ENCODE results near the gene S100A11. TPM values are rescaled to one million over a fixed set of nuclear protein-coding genes. Genes with fewer than 3 reads are reported as not detected.

S100A11 gene
- total RNA-seq, 1 experiment from 2014 or later = 126 TPM

- H3K27me3 Mint-ChIP-seq (ENCODE audit: low read depth) = no peaks in the 10 kb centered on the region
- peaks cover 27% of the 10 kb centered on the region for H3K4me1 Mint-ChIP-seq
- peak overlapping the region; percentile 66 for H3K27ac Mint-ChIP-seq
- H3K4me3 Mint-ChIP-seq = no peak overlapping the region
- no peaks in the 10 kb centered on the region for H3K36me3 Mint-ChIP-seq
- no peak for TF ChIP-seq IRF1 (CRISPR knock-in tag; IDR thresholded peaks at IDR 0.05)
- no peak for TF ChIP-seq ZNF138 (CRISPR knock-in tag; conservative IDR thresholded peaks at IDR 0.05)
- TF ChIP-seq ZBTB21 (CRISPR knock-in tag; IDR thresholded peaks at IDR 0.05; ENCODE audit: borderline replicate concordance) = no peak
- no peak for TF ChIP-seq CREB1 (CRISPR knock-in tag; IDR thresholded peaks at IDR 0.05)
- TF ChIP-seq FOXJ3 (CRISPR knock-in tag; IDR thresholded peaks at IDR 0.05; ENCODE audit: borderline replicate concordance) = no peak
- no peak for TF ChIP-seq NFATC4 (CRISPR knock-in tag; IDR thresholded peaks at IDR 0.05)
- TF ChIP-seq NR3C1 (CRISPR knock-in tag; conservative IDR thresholded peaks at IDR 0.05; ENCODE audit: low read depth) = no peak
- no peak for TF ChIP-seq FOXK1 (CRISPR knock-in tag; IDR thresholded peaks at IDR 0.05)
- no peak for TF ChIP-seq TEAD1 (CRISPR knock-in tag; IDR thresholded peaks at IDR 0.05)
- no peak for TF ChIP-seq ZNF671 (CRISPR knock-in tag; IDR thresholded peaks at IDR 0.05)
- no peak for TF ChIP-seq IRF2 (CRISPR knock-in tag; IDR thresholded peaks at IDR 0.05; ENCODE audit: borderline replicate concordance, low read depth)
- no peak for TF ChIP-seq EMX1 (CRISPR knock-in tag; IDR thresholded peaks at IDR 0.05)
- TF ChIP-seq ATF2 (CRISPR knock-in tag; IDR thresholded peaks at IDR 0.05; ENCODE audit: borderline replicate concordance, low read depth) = no peak
- no peak for TF ChIP-seq GRHL2 (CRISPR knock-in tag; IDR thresholded peaks at IDR 0.05; ENCODE audit: insufficient replicate concordance, severe bottlenecking)
- TF ChIP-seq ETV6 (CRISPR knock-in tag; IDR thresholded peaks at IDR 0.05) = no peak
- TF ChIP-seq ZNF219 (CRISPR knock-in tag; IDR thresholded peaks at IDR 0.05; ENCODE audit: borderline replicate concordance) = no peak
- TF ChIP-seq NR2C2 (CRISPR knock-in tag; IDR thresholded peaks at IDR 0.05) = no peak
- TF ChIP-seq SOX15 (CRISPR knock-in tag; IDR thresholded peaks at IDR 0.05) = no peak
- TF ChIP-seq AR (CRISPR knock-in tag; IDR thresholded peaks at IDR 0.05) = no peak
- no peak for TF ChIP-seq E2F4 (CRISPR knock-in tag; IDR thresholded peaks at IDR 0.05; ENCODE audit: borderline replicate concordance, low read depth)
- ChIA-PET CTCF (interaction anchor here (0.5 to 5.4 kb wide), 22 partner anchors 9 to 191 kb away, joined by 3 to 87 read pairs (median 5); partner anchors contain the start of genes S100A11 and THEM4), POLR2A (no interaction called here)
- ATAC-seq = peak; percentile 74
- DNase-seq (ENCODE audit: low spot score) = peak; percentile 66
- H3K9me3 Mint-ChIP-seq = peaks cover 6% of the 10 kb centered on the region
These were observed 23.1 kb downstream of the S100A11 start for GRCh38 chr1:152013664-152014237.

GRCh38 chr1:152009691-152010090 lies 27.1 kb downstream of the S100A11 start:
- no peaks in the 10 kb centered on the region for H3K27me3 Mint-ChIP-seq (ENCODE audit: low read depth)
- CTCF ChIA-PET = interaction anchor here (0.7 kb wide), 1 partner anchor 8 kb away, joined by 4 read pairs; no protein-coding TSS in a partner anchor
- ATAC-seq (no peak), DNase-seq (ENCODE audit: low spot score) (no peak)
- H3K4me3 Mint-ChIP-seq = no peak overlapping the region
- POLR2A ChIA-PET = no interaction called here
- peaks cover 7% of the 10 kb centered on the region for H3K4me1 Mint-ChIP-seq
- no peaks in the 10 kb centered on the region for H3K9me3 Mint-ChIP-seq
- H3K36me3 Mint-ChIP-seq = no peaks in the 10 kb centered on the region
- H3K27ac Mint-ChIP-seq = no peak overlapping the region
- no peak for TF ChIP-seq ELF4 (CRISPR knock-in tag; IDR thresholded peaks at IDR 0.05; ENCODE audit: low read depth)
- TF ChIP-seq NFATC4 (CRISPR knock-in tag; IDR thresholded peaks at IDR 0.05) = no peak
- no peak for TF ChIP-seq ARID4B (CRISPR knock-in tag; IDR thresholded peaks at IDR 0.05; ENCODE audit: borderline replicate concordance)
- TF ChIP-seq NFYB (CRISPR knock-in tag; conservative IDR thresholded peaks at IDR 0.05; ENCODE audit: low read depth) = no peak
- TF ChIP-seq SMAD3 (CRISPR knock-in tag; IDR thresholded peaks at IDR 0.05; ENCODE audit: borderline replicate concordance) = no peak
